Kidney glomerular epithelial cell (primary cell): ENCODE data around the gene CALR.
A peak's percentile ranks its signal among the peaks of the same experiment; 100 is the strongest.

Experiments
- DNase-seq: peaks from one replicate; lab custom pipeline; 2025; lab: John Stamatoyannopoulos, UW

CALR gene

DNA sequence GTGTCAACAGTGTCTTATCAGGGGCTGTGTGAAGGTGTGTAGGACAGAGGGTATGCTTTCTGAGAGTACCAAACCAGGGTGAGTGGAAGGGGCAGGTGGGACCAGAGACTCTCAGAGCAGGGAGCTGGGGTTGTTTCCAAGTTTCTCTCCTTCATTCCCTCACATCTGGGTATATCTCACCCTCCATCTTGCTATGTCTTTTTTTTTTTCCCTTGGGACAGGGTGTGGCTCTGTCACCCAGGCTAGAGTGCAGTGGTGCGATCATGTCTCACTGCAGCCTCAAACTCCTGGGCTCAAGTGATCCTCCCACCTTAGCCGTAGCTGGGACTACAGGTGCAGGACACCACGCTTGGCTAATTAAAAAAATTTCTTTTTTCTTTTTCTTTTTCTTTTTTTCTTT lies 41.6 kb downstream of the CALR start:
- no peak for DNase-seq

DNA sequence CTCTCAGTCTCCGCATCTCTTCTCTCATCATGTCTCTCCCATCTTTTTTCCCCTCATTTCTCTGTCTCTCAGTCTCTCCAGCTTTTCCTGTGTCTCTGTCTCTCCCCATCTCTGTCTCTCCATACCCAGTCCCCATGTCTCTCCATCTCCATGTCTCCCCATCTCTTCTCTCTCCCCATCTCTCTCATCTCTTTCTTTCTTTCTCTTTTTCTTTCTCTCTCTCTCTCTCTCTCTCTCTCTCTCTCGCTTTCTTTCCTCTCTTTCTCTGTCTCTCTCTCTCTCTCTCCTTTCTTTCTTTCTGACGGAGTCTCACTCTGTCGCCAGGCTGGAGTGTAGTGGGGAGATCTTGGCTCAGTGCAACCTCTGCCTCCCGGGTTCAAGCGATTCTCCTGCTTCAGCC lies 44.2 kb downstream of the CALR start:
- no peak for DNase-seq

DNA sequence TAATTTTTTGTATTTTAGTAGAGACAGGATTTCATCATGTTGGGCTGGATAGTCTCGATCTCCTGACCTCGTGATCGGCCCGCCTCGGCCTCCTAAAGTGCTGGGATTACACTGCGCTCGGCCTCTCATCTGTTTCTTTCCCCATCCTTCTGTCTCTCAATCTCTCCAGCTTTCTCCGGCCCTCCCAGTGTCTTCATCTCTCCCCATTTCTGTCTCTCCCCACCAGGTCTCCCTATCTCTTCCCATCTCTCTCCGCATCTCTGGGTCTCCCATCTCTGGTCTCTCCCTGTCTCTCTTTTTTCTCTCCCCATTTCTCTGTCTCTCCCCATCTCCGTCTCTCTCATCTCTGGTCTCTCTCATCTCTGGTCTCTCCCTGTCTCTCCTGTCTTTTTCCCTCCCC lies 44.7 kb downstream of the CALR start:
- no peak for DNase-seq

DNA sequence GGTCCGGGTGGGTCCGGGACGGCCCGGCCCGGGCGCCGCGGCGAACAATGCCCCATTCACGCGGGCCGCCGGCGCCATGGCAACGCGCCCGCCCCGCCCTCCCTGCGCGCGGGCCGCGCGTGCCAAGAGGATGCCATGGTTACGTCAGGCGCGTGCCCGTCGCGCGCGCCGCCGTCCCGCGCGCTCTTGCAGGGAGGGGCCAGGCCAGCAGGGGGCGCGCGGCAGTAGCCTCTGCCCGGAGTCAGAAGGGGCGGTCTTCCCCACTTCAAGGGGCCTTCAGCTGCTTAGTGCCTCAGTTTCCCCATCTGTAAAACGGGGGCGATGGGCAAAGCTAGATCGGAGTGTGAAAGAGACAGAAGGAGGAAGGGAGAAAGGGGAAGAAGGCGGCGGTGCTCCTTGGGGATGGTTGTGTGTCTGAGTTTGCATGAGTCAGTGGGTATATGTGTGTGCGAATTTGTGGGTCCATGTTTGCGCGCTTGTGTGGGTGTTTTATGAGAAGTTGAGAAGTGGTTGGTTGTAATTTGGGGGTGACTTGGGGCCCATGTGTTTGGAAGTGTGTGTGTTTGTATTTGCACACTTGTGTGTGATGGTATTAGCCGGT lies 45.2 kb downstream of the CALR start:
- peak; percentile 50 for DNase-seq

DNA sequence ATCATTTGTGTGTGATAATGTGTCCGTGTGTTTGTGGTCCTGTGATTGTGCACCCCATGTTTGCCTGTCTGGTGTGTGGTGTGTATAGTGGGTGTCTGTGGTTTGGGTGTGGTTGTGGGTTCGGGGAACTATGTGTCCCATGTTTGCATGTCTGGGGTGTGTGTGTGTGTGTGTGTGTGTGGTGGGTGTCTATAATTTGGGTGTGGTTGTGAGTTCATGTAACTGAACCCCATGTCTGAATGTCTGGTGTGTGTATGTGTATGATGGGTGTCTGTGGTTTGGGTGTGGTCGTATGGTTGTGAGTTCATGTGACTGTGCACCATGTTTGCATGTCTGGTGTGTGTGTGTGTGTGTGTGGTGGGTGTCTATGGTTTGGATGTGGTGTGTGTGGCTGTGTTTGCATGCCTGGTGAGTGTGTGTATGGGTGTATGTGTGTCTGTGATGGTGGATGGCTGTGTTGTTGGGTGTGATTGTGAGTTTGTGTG lies 45.8 kb downstream of the CALR start:
- DNase-seq = no peak

DNA sequence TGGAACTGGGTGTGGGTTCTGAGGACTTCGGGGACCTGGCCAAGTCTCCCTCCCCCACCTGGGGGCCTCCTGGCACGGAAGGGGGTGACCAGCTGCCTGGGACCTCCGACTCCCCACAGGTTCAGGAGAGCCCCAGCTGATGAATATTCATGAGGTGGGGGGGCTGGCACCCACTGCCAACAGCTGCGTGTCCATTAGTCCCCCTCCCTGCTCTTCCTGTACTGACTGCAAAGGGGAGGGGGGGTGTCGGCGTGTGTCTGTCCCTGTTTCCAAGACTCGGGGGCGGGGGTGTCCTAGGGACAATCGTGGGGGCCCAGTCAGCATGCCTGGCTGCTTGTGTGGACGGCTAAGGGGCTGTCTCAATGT lies 46.3 kb downstream of the CALR start:
- no peak for DNase-seq

DNA sequence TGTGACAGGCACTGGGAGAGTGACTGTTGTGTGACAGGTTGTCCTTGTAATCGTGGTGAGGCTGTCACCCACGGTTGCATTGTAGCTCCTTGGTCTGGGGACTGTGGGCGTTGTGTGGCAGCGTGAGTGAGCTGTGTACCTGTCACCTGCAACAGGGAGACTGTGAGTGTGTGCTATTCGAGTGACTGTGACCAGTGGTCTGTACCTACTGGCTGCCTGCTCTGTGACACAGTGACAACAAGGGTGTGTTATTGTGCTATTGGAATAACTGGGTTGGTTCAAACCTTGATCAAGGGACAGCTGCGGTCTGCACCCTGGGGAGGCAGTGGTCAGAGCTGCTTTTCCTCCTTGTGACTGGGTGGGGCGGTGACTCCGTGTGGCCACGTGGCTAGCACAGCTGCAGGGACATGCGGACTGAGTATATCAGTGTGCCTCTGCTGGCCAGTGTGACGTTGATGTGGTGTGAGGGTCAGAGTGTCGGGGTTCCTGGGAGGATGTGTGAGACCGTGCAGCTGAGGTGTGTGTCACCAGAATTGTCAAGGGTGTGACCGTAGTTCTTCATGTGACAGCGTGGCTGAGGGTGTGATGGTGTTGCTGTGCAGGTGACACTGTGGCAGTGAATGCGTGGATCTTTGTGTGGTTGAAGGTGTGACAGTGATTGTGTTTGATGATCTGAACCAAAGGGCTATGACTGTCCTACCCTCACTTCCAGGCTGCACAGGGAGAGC lies 46.8 kb downstream of the CALR start:
- no peak for DNase-seq

DNA sequence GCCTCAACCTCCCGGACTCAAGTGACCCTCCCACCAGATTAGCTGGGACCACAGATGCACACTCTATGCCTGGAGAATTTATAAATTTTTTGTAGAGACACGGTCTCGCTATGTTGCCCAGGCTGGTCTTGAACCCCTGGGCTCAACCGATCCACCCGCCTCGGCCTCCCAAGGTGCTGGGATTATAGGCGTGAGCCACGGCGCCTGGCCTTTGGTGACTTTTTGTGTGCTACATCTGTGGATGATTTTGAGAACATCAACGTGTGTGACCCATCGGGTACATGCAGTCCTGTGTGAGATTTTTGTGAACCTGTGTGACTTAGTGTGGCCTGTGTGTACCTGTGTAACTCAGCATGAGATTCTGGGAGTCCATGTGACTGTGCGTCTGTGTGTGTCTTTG lies 48.3 kb downstream of the CALR start:
- no peak for DNase-seq

DNA sequence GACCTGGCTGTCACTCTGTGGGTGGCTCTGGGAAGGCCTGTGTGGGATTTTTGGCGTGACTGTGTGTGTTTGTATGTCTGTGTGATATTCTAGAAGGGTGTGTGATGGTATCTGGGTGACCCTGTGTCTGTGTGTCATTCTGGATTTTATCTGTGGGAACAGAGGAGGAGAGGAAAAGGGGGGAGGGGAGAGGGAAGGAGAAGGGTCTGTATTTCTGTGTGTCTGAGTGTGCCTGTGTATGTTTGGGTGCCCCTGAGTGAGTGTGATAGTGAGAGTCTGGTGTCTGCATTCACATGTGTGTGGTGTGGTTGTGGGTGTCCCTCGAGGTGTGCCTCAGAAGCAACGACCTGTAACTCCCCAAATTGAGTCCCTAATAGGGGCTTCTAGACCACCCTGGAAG lies 48.8 kb downstream of the CALR start:
- no peak for DNase-seq

DNA sequence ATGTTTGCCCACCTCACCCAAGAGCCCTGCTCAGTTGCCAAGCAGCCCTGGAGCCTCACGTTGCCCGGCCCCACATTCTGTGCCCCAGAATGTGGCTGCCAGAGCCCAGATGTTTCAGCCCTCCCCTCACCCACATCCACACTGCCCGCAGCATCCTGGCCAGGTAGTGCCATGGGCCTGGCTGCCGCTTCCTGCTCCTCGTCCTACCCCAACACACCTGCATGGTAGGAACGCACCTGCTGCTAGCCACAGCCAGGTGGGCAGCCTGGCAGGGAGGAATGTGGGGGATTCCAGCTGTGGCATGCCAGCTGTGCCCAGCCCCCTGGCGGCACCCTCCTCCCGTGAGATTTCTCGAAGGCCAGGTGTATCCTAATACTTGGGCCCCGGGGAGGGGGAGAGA lies 49.4 kb downstream of the CALR start:
- DNase-seq = no peak

DNA sequence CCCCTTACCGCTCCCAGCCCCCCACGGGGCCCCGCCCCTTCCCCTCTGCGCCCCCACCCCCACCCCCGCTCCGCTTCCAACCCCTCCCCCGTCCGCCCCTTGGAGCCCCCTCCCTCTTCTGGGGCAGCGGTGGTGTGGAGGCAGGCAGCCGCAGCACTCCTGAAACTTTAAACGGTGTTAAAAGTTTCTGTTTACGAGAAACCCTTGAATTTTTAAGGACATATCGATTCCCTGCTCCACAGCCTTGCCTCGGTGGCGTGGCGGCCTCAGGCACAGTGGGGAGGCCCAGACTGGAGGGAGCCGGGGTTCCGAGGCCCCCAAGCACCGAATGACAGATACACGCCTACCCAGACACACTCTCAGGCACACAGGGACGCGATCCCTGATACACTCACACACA lies 52.0 kb downstream of the CALR start:
- no peak for DNase-seq

DNA sequence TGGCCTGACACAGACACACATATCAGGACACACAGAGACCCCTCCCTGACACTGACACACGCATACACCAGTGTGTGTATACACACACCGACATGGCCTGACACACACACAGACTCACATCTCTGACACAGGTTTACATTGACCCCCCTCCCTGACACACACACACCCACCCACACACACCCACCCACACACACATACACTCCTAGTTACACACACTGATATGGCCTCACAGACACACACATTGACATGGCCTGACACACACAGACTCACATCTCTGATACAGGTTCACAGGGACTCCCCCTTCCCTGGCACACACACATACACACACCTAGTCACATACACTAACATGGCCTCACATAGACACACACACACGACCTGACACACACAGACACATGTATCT lies 52.4 kb downstream of the CALR start:
- DNase-seq = no peak

DNA sequence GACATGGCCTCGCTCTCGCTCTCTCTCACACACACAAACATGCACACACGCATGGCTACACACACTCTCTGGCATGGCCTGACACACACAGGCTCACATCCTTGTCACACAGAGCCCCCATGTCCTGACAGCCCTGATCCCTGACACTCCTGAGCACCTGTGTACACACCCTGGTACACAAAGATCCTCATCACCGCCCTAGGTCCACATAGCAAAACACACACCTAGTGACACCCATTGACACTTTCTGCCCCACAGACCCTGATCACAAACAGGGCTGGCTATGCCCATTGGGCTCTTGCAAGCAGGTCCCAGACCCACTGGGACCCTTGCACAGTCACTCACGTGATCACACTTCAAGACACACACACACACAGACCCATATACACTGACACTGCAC lies 52.9 kb downstream of the CALR start:
- no peak for DNase-seq

DNA sequence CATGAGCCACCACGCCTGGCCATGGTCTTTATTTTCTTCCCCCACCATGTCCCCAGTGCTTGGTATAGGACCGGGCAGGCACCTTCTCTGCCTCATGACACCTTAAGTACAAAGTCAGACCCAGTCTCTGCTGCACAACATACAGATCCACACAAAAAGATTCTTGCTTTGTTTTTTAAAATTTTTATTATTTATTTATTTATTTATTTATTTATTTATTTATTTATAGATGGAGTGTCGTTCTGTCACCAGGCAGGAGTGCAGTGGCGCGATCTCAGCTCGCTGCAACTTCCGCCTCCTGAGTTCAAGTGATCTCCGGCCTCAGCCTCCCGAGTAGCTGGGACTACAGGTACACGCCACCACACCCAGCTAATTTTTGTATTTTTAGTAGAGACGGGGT lies 54.3 kb downstream of the CALR start:
- DNase-seq = no peak

DNA sequence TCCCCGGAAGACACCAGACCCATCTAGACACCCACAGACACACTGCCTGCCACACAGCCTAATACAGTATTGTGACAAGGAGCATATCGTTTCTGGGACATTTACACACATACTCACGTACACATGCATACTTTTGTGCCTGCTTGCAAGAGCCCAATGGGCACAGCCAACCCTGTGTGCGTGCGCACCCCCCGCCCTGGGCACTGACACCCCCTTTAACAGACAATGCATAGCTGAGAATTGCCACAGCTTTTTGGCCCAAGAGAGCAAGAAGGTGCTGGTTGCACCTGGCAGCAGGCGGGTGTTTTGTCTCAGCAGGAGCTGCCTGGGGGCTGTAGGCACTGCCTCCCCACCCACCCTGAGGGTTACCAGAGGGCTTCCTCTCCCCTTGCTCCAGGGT lies 55.2 kb downstream of the CALR start:
- DNase-seq = no peak
